ENCODE data around the gene THOC2.

The THOC2 gene

DNA sequence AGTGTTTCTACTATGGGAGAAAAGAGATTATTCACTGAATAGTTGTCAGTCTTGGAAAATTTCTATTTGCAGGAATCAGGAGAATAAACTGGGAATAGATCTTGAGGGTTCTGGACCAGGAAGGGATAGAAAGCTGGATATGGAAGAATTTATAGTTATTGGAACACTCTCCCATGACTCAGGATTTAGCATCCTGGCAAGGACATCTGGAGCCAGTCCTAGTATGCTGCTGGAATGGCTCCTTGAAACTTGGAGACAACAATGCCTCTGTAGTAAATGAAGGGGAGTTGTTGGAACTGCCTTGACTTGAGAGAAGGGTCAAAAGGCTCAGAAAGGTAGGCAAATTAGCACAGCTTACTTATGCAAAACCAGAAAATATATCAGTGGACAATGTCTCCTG is 23.5 kb upstream of the THOC2 start:
- TF ChIP-seq, protein P1, sequence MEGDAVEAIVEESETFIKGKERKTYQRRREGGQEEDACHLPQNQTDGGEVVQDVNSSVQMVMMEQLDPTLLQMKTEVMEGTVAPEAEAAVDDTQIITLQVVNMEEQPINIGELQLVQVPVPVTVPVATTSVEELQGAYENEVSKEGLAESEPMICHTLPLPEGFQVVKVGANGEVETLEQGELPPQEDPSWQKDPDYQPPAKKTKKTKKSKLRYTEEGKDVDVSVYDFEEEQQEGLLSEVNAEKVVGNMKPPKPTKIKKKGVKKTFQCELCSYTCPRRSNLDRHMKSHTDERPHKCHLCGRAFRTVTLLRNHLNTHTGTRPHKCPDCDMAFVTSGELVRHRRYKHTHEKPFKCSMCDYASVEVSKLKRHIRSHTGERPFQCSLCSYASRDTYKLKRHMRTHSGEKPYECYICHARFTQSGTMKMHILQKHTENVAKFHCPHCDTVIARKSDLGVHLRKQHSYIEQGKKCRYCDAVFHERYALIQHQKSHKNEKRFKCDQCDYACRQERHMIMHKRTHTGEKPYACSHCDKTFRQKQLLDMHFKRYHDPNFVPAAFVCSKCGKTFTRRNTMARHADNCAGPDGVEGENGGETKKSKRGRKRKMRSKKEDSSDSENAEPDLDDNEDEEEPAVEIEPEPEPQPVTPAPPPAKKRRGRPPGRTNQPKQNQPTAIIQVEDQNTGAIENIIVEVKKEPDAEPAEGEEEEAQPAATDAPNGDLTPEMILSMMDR (IDR thresholded peaks at IDR 0.05; ENCODE audit: insufficient read depth, low read depth, low read length, missing control alignments), result no peak
- no peak overlapping the region for H3K4me3 ChIP-seq (ENCODE audit: low read length)
- DNase-seq (ENCODE audit: low read depth), result no peak

DNA sequence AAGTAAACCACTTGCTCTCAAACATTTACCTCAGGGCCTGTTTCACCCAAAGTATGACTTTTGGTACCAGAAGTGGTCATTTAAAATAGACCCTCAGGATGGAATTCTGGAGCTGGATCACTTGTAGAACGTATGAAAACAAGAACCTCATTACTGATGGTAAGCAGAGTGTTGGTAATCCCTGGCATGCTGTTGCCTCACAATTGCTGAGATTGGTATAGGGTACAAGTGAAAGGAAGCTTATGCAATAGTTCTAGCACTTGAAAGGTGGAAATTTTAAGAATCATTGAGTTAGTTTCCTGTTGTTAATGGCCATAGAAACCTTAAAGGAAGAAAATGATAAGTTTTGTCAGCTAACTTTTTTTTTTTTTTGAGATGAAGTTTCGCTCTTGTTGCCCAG is 22.3 kb upstream of the THOC2 start:
- H3K4me3 ChIP-seq (ENCODE audit: low read length), result no peak overlapping the region

DNA sequence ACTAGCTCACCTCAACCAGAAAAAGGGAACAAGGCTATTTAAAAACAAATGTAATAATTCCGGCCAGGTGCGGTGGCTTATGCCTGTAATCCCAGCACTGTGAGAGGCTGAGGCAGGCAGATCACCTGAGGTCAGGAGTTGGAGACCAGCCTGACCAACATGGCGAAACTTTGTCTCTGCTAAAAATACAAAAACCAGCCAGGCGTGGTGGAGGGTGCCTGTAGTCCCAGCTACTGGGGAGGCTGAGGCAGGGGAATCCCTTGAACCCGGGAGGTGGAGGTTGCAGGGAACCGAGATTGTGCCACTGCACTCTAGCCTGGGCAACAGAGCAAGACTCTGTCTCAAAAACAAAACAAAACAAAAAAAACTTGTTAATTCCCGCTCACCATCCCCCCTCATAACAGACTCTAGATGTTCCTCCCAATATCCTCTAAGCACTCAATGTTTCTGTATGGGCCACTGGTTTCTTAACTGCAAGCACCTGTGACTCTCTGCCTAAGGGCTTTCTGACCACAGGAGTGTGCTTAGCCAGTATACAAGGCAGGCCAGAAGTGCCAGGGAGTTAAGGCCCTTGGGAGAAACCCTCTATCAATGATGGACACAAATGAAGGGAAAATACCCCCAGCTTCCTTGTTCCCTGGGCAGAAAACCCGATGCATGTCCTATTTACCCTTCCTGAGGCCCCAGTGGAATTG is 21.0 kb upstream of the THOC2 start:
- TF ChIP-seq, protein P1 (IDR thresholded peaks at IDR 0.05; ENCODE audit: insufficient read depth, low read depth, low read length, missing control alignments), result no peak
- no peak overlapping the region for H3K4me3 ChIP-seq (ENCODE audit: low read length)
- DNase-seq (ENCODE audit: low read depth), result no peak

More for the DNA sequence above, 22.3 kb upstream of the THOC2 start:
- TF ChIP-seq, protein P1 (IDR thresholded peaks at IDR 0.05; ENCODE audit: insufficient read depth, low read depth, low read length, missing control alignments), result no peak
- no peak for DNase-seq (ENCODE audit: low read depth)

DNA sequence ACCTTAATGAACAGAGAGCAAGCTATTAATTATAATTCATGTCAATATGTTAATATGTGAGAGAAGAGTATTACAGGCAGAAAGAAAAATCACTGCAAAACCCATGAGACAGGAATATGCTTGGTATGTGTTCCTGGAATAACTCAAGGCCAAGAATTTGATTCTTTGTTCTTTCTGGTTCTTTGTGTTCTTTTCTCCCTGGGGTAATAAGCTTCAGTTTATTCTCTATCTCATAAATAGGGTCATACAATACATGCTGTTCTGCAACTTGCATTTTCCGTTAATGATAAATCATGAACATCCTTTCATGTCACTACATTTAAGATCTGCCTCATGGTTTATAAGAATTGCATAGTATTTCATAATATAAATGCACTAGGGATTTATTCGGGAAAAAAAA is 16.8 kb upstream of the THOC2 start:
- TF ChIP-seq, protein P1 (IDR thresholded peaks at IDR 0.05; ENCODE audit: insufficient read depth, low read depth, low read length, missing control alignments), result no peak
- DNase-seq (ENCODE audit: low read depth), result no peak
- no peak overlapping the region for H3K4me3 ChIP-seq (ENCODE audit: low read length)

DNA sequence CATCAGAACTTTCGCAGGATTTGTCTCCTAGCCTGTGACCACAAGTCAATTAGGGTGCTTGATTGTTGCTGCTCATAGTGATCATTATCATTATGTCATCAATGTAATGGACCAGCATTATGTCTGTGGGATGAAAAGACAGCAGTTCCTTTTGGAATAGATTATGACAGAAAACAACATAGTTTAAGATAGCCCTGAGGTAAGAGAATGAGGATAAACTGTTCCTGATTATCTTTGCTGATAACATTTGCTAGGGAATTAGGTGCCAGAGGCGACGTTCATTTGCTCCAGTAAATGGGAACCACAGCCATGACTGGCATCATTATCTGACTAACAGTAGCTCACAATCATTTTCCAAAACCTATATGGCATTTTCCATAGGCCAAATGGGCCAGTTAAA is 12.7 kb upstream of the THOC2 start:
- TF ChIP-seq, protein P1 (IDR thresholded peaks at IDR 0.05; ENCODE audit: insufficient read depth, low read depth, low read length, missing control alignments), result no peak
- no peak for DNase-seq (ENCODE audit: low read depth)
- no peak overlapping the region for H3K4me3 ChIP-seq (ENCODE audit: low read length)

DNA sequence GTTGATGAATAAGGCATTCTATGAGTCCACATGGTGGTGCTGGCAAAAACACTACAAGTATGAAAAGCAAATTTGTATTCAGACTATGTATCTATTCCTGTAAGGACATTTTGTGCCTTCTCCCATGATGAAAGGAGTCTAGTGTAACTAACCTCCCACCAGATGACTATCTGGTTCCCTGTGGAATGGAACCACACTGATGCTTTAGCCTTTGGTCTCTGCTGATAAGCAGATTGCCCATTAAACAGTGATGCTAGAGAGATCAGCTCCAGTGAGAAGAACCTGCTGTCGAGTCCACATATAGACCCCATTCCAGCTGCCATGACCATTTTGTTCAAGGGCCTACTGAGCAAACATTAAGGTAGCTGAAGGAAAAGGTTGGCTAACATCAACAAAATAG is 10.5 kb upstream of the THOC2 start:
- no peak overlapping the region for H3K4me3 ChIP-seq (ENCODE audit: low read length)
- DNase-seq (ENCODE audit: low read depth), result no peak
- TF ChIP-seq, protein P1 (IDR thresholded peaks at IDR 0.05; ENCODE audit: insufficient read depth, low read depth, low read length, missing control alignments), result no peak

DNA sequence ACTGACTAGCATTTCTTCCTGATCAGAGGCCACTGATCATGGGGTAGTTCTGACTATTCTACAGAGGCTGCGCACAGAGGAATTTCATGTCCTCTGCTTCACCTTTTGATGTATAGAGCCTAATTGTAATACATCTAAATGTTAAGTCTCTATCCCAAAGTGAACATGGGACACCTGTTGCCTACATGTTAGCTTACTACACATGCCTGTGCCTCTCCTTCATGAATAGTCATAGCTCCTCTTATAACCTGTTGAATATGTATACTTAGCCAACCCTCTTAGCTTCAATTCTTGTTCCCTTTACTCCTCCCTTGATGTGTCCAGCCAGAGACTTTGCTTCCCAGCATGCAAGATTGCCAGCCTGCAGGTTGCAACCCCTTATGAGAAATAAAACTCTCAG is 9.6 kb upstream of the THOC2 start:
- no peak for DNase-seq (ENCODE audit: low read depth)
- TF ChIP-seq, protein P1 (IDR thresholded peaks at IDR 0.05; ENCODE audit: insufficient read depth, low read depth, low read length, missing control alignments), result no peak

More for the DNA sequence above, 9.6 kb upstream of the THOC2 start:
- no peak overlapping the region for H3K4me3 ChIP-seq (ENCODE audit: low read length)
